Prostate gland (tissue), 2 donors: Measurements from ENCODE around the gene SLC24A3.

Experiments
- CTCF ChIP-seq, 4 experiments: fragments of 200-600 bp in 2 of 4; fragments of 450-650 bp in 2 of 4; sonication (generic) in 2 of 4; IDR thresholded peaks; 1 replicate in 3 of 4; 2 replicates in 1 of 4; pipeline ENCODE4 v1.5.1; 2016 to 2019; ENCODE audit warnings: antibody characterized with exemption in 4 of 4, mild to moderate bottlenecking in 2 of 4, moderate library complexity in 2 of 4
- POLR2AphosphoS5 ChIP-seq: sonication (generic); formaldehyde crosslinking; IDR thresholded peaks from one replicate; pipeline ENCODE4 v1.6.1; 2017; ENCODE audit warnings: antibody characterized with exemption

- TF ChIP-seq CTCF (IDR thresholded peaks at IDR 0.05) (no peak), POLR2AphosphoS5 (no peak)
Observed at GRCh38 chr20:19408971-19409370, 196.5 kb downstream of the SLC24A3 start.
